Measurements from ENCODE around the gene ATP10B.

Gene ATP10B

GRCh38 chr5:160637357-160638090 lies 214.5 kb downstream of the ATP10B start:
- H3K27ac ChIP-seq, result no peak overlapping the region
- no peak for TF ChIP-seq CTCF (IDR thresholded peaks at IDR 0.05; ENCODE audit: low read depth, low read length)
- no peaks in the 10 kb centered on the region for H3K36me3 ChIP-seq
- H3K4me3 ChIP-seq (ENCODE audit: low read depth, low read length), result no peak overlapping the region
- no peaks in the 10 kb centered on the region for H3K9me3 ChIP-seq (ENCODE audit: severe bottlenecking)
- peaks cover 73% of the 10 kb centered on the region for H3K27me3 ChIP-seq (ENCODE audit: insufficient read depth, low read depth, severe bottlenecking)
- DNase-seq, result no peak

DNA sequence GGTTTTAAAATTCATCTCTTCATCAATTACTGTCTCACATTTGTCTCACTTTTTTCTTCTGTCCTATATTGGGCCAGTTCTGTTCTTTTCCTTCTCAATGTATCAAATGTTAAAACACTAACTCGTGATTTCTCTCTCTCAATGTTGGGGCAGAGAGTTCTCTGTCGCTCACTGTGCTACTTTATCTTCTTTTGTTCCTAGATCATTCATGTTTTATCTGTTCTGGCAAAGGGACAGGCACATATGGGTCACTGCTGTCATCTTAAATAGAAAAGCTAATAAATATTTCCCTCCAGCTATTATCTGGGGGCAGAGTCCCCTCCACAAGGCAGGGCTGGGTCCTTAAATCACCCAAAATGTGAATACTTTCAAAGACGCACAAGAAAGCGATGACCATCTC lies 216.3 kb downstream of the ATP10B start:
- Histone ChIP-seq H3K36me3 (no peaks in the 10 kb centered on the region), H3K27ac (no peak overlapping the region)
- TF ChIP-seq CTCF (IDR thresholded peaks at IDR 0.05; ENCODE audit: low read depth, low read length), result no peak

GRCh38 chr5:160635046-160635445 lies 217.0 kb downstream of the ATP10B start:
- H3K27me3 ChIP-seq (ENCODE audit: insufficient read depth, low read depth, severe bottlenecking), result peaks cover 79% of the 10 kb centered on the region
- H3K27ac ChIP-seq, result no peak overlapping the region
- no peak for TF ChIP-seq CTCF (IDR thresholded peaks at IDR 0.05; ENCODE audit: low read depth, low read length)
- no peaks in the 10 kb centered on the region for H3K36me3 ChIP-seq
- DNase-seq, result no peak
- H3K9me3 ChIP-seq (ENCODE audit: severe bottlenecking), result no peaks in the 10 kb centered on the region
- no peak overlapping the region for H3K4me3 ChIP-seq (ENCODE audit: low read depth, low read length)

More for the DNA sequence above, 216.3 kb downstream of the ATP10B start:
- Histone ChIP-seq H3K9me3 (ENCODE audit: severe bottlenecking) (no peaks in the 10 kb centered on the region), H3K27me3 (ENCODE audit: insufficient read depth, low read depth, severe bottlenecking) (peaks cover 78% of the 10 kb centered on the region), H3K4me3 (ENCODE audit: low read depth, low read length) (no peak overlapping the region)
- no peak for DNase-seq

GRCh38 chr5:160629003-160629402 lies 223.0 kb downstream of the ATP10B start:
- H3K4me3 ChIP-seq (ENCODE audit: low read depth, low read length), result no peak overlapping the region
- no peaks in the 10 kb centered on the region for H3K36me3 ChIP-seq
- no peak overlapping the region for H3K27ac ChIP-seq
- DNase-seq, result no peak
- peaks cover 63% of the 10 kb centered on the region for H3K27me3 ChIP-seq (ENCODE audit: insufficient read depth, low read depth, severe bottlenecking)
- no peak for TF ChIP-seq CTCF (IDR thresholded peaks at IDR 0.05; ENCODE audit: low read depth, low read length)
- no peaks in the 10 kb centered on the region for H3K9me3 ChIP-seq (ENCODE audit: severe bottlenecking)

GRCh38 chr5:160628619-160628968 lies 223.4 kb downstream of the ATP10B start:
- Histone ChIP-seq H3K27ac (no peak overlapping the region), H3K4me3 (ENCODE audit: low read depth, low read length) (no peak overlapping the region), H3K27me3 (ENCODE audit: insufficient read depth, low read depth, severe bottlenecking) (peaks cover 61% of the 10 kb centered on the region), H3K36me3 (no peaks in the 10 kb centered on the region), H3K9me3 (ENCODE audit: severe bottlenecking) (no peaks in the 10 kb centered on the region)
- no peak for DNase-seq
- no peak for TF ChIP-seq CTCF (IDR thresholded peaks at IDR 0.05; ENCODE audit: low read depth, low read length)

All from WERI-Rb-1 (cell line).